NCI-H345 (cell line): Measurements from ENCODE around the gene BICC1.

Experiments used
- DNase-seq: peaks from one replicate; lab custom pipeline; 2025; lab: John Stamatoyannopoulos, UW

Gene BICC1

DNA sequence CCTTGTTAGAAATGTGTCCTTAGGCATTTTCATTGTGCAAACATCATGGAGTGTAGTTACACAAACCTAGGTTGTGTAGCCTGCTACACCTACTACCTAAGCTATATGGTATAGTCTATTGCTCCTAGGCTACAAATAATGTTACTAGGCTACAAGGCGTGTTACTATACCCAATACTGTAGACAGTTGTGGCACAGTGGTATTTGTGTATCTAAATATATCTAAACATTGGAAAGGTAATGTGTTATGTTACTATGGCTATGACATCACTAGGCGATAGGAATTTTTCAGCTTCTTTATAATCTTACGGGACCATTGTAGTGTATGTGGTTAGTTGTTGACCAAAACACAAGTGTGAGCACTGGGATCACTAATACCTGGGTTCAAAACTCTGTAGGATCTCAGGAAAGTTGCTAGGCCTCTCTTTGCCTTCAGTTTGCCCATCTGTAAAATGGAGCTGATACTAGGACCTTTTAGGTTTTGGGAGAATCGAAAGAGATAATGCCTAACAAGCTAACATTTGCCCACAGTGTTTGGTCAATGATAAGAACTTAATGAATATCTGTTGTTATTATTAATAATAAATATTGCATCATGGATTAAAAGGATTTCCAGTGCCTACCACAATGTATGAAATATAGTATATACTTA lies 2.7 kb downstream of the BICC1 start:
- no peak for DNase-seq

DNA sequence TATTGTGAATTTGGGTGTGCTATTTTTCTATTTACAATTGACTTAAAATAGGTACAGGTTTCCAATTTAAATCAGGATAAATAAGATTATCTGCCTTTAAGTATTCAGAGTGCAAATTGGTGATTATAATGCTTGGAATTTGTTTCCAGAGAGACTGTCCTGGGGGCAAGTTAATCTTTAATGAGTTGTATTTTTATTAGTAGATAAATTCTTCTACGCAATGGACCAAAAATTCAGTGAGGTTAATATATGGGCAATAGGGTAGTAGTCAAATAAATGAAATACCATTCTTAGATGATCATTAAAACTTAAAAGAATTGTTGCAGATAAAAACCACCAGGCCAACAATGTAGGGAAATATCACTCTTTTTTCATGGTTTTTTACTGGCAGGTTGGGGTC lies 3.4 kb downstream of the BICC1 start:
- DNase-seq = no peak

DNA sequence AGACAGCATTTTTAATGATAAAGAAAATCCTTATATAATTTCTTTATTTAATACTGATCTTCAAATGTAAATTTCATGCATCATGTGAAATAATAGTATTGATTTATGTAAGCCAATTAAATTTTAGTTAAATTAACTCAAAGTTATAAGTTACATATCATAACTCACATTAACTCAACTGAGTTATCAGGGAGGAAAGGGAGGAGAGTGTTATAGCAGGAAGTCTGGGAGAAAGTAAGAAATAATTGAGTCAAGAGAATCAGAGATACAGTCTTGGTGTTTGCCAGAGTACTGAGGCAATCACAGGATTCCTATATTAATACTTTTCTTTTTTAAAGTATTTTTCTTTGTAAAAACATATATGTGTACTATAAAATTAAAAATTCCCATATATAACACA lies 4.0 kb downstream of the BICC1 start:
- no peak for DNase-seq

DNA sequence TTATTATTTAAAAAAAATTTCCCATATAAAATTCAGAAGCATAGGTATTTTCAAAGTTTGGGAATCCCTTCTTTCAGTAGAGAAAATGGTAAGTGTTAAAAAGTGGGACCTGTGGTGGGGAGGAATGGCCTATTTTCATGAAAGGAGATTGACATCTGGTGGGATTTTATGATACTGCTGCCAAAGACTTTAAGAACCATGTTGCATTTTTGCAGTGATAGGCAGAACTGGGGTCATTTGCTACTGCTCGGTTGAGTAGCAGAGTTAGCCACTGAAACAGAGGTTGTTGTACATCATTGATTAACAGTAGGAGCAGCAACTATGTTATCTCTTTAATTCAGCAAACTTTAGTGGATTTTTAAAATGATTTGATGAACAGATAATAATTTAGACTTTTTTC lies 4.4 kb downstream of the BICC1 start:
- no peak for DNase-seq

DNA sequence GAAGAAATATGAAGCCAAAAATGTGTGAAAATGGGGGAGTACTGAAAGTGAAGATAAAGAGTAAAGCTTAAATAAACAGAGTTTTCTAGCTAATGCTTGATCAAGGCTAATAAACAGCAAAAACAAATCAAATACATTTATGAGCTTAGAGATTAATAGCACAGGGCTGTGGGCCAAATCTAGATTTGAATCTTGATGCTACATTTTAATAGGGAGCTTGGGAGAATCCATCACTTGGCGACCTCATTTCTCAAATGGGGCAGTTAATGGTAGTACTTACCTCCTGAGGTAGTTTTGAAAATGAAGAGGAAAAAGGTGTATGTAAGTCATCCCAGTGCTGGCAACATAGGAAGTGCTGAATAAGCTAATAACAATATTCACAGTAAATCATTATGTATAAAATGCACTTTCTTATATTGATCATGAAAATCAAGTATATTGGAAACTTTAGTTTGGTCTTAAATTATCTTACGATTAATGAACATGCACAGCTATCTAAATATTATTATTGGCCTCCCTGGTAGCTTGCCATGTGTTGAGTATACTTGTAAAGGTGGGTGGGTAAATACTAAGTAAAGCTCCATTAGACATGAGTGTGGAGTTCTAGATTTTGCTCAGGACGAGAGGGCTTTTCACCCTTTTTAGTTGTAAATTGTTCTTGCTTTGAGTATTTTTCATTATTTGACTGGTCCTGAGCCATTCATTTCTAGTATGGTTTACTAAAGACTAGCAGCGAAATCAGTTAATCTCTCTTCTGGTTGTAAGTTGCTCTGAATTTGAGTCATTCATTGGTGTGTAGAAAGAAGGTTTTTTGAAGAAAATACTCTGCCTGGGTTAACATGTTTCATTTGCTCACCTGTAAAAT lies 5.1 kb downstream of the BICC1 start:
- no peak for DNase-seq

DNA sequence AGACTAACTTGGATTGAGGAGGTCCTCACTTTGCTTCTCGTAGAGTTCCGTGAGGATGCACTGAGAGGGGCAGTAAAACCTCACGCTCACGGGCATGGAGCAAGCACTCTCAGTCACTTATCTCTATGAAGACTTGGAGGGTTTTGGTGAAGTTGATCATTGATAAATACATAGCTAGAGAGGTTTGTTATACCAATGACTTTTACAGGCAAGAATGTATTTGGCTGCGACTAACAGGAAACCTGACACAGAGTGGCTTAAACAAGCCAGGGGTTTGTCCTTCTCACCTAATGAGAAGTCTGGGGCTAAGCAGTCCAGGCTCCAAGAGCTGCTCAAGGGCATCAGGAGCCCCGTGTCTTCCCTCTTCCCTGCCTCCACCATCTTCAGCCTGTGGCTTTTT lies 6.1 kb downstream of the BICC1 start:
- no peak for DNase-seq

DNA sequence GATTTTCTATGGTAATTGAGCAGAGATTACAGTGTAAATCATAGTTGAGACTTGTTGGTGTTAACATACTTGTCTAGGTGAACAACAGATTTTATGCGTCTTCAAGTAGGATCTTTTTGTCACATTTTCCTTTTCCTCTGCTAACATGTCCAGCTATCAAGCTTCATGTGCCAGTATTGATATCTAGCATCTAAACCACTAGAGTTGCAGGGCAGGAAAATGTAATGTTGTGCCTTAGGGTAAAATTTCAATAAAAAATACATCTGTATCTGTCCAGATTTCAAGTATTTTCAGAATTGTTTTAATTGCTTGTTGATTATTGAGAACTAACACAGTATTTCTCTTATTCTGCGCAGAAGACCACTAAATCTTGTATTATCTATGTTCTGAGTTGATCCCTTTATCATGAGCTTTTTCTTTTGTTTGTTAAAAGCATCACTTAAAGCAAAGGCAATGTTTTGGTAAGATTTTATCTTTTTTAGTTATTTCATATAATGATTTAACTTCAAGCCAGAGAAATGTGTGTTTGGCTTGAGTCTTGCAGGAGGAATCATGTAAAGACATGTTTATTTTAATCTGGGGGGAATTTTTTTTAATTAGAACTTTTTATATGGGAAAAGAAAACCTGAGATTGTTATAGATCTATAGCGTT lies 16.5 kb downstream of the BICC1 start:
- DNase-seq = no peak

DNA sequence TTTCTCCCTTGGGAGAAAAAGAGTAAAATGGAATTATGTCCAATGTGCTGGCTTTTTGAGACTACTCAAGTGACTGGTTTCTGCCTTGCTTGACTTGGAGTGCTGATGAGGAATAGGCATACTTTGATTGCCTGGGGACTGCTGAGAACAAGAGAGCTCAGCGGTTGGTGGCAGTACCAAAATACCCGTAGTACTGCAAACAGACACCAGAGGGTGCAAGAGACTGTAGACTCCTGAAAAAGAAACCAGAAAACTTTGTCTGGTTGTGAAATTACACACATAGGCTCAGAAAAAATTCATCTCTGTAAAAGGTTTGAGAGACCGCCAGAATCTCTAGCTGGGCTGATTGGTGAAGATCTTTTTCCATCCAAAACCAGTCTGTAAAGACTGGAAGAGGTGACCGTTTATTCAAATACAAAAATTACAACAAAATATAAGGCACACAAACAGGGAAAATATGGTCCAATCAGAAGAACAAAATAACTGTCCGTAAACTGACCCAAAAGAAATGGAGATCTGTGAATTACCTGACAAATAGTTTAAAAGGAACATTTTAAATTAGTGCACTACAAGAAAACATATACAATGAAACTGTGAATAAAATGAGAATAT lies 18.5 kb downstream of the BICC1 start:
- DNase-seq = peak; percentile 32

DNA sequence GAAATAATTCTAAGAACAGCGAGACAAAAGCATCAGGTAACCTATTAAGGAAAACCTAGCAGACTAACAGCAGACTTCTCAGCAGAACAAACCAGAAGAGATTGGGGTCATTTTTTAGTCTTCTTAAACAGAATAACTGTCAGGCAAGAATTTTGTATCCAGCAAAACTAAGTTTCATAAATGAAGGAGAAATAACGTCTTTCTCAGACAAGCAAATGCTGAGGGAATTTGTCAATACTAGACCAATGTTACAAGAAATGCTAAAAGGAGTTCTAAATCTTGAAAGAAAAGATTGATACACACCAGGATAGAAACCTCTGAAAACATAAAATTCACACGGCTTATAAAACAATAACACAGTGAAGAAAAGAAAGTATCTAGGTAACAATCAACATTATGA lies 22.6 kb downstream of the BICC1 start:
- DNase-seq = no peak

DNA sequence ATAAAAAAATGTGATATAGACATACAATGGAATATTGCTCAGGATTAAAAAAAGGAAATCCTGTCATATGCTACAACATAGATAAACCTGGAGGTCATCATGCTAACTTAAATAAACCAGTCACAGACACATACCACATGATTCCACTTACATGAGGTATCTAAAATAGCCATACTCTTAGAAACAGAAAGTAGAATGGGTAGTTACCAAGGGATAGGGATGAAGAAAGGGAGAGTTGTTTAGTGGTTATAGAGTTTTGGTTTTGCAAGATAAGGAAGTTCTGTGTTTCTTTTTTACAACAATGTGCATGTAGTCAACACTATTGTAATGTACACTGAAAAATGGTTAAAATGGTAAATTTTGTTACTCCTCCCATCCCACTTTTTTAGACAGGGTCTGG lies 30.5 kb downstream of the BICC1 start:
- no peak for DNase-seq

DNA sequence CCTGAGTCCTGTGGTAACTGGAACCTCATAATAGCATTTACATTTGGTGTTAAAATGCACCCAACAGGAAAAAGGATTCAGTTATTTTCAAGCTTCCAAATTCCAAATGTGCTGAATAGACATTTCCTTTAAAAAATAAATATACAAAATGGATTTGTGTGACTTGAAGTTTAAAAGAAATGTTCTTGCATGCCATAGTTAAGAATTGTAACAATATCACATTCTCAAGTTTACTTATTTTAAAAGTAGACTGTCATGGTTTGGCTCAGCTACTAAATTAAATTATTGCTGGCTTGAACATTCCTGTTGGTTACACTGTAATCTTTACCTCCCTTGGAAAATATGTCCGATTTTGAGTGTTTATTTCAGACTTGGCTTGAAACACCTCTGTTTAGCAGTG lies 31.5 kb downstream of the BICC1 start:
- DNase-seq = no peak

DNA sequence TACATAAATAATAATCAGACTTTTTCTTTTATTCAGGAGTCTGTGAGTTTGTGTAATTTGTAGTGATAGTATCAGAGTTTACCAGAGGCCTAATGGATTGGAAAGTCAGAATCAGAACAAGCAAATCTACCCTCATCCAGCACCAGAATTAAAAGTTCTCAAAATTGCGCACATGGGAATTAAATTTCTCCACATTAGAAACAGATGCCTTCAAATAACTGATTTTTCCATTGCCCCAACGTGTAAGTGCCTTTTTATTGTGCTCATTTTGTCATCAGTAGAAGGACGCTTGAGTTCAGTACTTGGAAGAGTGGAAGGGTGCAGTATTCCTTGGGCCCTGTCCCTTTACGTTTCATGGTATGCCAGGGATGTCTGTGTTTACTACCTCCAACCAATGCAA lies 32.8 kb downstream of the BICC1 start:
- DNase-seq = no peak

DNA sequence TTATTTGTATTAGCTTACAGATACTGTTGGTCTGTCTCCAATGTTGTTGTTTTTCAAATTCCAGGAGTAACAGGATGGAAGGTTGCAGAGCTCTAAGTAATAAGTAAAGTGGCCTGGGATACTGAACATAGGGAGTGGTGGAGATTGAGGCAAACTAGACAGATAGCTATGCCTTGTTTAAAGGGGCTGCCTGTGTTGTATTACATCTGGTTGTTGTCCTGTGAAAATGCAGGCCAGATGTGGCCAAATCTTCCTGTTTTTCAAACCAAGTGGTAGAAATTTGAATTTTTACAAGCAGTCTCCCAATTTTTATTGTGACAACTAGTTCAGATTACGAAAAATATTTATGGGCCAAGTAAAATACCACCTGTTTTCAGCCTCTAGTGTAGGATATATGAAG lies 33.5 kb downstream of the BICC1 start:
- no peak for DNase-seq

DNA sequence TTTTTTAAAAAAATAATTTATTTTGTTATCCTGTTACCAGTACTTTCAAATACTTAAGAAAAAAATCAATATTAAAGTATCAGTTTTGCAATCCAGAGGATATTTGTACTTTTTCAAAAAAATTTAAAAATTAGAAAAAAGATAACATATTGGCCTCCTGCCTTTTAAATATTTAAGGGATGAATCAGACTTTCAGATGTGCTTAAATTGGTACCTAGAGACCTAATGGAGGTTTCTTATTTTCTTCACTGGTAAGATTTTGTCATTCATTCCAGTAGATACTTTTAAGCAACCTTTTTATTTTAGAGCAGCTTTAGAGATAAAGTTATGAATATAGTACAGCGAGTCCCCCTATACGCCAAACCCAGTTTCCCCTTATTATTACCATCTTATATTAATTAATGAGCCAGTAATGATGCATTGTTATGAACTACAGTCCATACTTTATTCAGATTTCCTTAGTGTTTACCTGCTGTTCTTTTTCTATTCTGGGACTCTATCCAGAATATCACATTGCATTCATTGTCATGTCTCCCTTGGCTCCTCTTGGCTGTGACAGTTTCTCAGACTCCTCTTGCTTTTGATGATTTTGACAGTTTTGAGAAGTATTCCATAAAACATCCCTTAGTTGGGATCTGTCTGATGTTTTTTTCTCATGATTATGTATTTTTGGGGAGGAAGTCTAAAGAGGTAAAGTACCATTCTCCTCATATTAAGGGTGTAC lies 34.2 kb downstream of the BICC1 start:
- no peak for DNase-seq

DNA sequence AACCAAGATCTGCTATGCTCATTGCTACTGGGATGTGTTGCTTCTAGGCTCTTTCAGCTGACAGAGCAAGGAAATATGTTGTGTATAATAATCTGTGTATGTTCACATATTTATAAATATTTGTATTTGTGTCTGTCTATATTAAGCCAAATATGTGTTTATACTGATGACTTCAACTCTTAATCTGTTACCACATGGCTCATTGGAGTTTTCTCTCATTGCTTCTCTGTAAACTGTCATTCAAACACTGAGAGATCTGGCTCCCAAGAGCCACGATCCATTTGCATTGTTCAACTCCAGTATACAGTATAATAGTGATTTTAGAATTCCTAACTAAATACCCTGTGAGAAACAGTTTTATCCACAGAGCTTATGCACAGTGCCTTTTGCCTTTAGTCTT lies 35.3 kb downstream of the BICC1 start:
- no peak for DNase-seq

DNA sequence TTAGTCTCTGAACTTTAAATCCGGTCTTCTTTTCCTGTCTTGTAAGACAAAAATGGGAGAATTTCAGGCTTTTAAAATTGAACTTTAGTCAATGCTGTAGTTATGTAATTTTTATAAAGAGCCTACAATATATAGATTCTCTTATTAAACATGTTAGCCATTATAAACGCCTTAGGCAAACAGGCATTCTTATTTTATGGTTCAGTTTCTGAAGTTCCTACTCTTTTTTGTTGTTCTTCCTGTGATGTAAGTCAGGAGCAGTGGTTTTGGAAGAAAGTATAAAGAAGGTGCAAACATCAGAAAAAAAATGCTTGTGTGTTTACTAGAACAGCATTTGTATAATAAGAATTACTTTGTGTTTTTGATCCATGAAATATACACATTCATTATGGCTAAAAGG lies 41.6 kb downstream of the BICC1 start:
- no peak for DNase-seq

DNA sequence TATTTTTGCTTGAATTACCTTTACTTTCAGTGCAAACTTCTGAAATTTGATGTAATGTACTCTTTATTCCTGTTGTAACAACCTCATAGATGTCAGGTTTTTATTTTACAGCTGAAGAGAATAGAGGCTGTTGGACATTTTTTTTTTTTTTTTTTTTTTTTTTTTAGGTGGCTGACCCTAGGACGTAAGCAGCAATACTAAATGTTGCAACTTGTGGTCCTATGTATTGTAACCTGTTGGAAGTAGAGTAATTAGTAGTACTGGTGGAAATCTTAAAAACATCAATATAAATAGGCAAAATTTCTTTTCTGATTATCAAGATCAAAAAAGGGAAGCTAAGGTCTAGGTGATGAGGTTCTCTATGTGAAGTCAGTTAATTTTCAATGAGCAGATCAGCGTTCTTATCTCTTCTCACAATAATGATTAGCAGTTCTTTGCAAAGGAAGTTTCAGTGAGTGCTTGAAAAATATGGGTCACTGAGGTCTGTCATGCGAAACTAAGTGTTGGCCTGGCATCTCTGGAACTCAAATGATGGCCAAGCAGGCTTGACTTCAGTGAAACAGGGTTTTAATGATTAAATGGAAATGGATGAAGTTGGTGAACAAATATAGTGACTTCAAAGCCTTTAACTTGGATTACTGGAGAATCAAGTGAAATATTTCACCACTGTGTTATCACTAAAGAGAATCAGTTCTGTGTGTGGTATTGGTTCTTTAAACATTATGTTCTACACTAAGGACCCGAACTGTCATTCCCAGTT lies 42.7 kb downstream of the BICC1 start:
- DNase-seq = no peak

DNA sequence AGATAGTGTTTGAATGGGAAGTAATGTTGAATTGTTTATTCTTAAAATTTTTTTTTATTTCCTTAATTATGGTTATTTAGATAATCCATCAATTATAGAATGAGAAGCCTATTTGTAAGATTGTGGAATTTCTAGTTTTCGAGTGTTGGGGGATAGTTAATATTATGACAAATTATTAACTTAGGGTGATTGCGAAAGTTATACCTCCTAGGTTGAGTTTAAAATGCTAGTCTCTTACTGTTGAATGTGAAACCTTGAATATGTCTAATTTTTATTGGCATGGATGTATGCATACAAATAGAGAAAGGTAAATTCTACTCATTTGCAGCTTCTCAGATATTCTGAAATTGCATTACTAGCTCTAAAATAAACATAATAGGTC lies 43.2 kb downstream of the BICC1 start:
- DNase-seq = no peak

DNA sequence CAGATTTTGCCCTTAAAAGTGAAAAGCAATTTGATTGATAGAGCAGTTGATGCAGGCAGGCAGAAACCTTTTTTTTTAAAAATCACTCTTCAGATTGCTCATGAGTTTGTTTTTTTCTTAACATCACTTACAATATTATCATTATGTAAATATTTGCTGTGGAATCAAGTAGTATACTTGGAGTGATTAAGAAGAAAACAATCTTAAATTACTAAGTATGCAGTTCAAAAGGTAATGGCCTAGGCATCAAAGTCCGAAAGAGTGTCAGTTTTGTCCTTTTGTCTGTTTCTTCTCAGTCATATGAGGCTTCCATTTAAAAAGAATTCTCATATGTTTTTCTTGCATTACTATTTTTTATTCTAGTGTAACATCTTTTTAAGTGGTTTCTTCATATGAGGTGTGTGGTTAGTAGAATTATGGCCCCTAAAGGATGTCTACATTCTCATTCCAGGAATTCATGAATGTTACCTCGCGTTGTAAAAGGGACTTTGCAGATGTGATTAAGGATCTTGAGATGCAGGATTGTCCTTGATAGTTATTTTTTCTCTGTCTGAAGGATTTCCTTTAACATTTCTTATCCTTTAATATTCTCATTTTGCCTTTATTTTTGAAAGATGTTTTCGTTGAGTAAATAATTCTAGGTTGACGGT lies 44.0 kb downstream of the BICC1 start:
- no peak for DNase-seq

DNA sequence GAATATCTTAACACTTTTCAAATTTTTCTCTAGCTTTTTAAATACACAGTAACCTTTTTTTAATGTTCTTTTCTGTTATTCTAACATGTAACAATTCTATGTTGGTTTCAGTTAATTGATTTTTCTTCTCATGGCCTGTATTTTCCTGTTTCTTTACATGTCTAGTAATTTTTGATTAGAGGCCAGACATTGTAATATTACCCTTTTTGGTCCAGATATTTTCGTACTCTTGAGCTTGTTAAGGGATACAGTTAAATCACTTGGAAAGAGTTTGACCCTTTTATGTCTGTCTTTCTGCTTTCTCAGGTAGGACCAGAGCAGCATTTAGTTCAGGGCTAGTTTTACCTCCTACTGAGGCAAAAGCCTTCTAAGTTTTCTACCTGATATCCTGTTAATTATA lies 45.0 kb downstream of the BICC1 start:
- no peak for DNase-seq

DNA sequence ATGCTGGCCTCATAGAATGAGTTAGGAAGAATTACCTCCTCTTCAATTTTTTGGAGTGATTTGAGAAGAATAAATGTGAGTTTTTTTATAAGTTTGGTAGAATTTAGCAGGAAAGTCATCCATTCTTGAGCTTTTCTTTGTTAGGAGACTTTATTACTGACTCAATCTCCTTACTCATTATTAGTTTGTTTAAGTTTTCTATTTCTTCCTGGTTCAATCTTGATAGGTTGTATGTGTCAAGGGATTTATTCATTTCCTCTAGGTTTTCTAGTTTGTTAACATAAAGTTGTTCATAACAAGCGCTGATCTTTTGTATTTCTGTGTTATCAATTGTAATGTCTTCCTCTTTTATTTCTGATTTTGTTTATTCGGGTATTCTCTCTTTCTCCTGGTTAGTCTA lies 47.4 kb downstream of the BICC1 start:
- DNase-seq = no peak
